Nephron (organoid): ENCODE results near the gene CASKIN1.

Experiments
- H3K27ac Mint-ChIP-seq, 3 experiments: 2 replicates each; pipeline ENCODE4 v1.8.0; 2020; ENCODE audit warnings: mixed read lengths in 3 of 3, mild to moderate bottlenecking in 2 of 3, moderate library complexity in 1 of 3
- H3K27me3 Mint-ChIP-seq: 2 replicates; pipeline ENCODE4 v1.8.0; 2021; ENCODE audit warnings: low read depth, mild to moderate bottlenecking, moderate library complexity, mixed read lengths
- H3K36me3 Mint-ChIP-seq: 2 replicates; pipeline ENCODE4 v1.8.0; 2020; ENCODE audit warnings: low read depth, mixed read lengths
- H3K4me1 Mint-ChIP-seq: 2 replicates; pipeline ENCODE4 v1.8.0; 2020; ENCODE audit warnings: mixed read lengths
- H3K4me3 Mint-ChIP-seq, 3 experiments: 2 replicates each; pipeline ENCODE4 v1.8.0; 2020; ENCODE audit warnings: mild to moderate bottlenecking in 3 of 3, mixed read lengths in 3 of 3, moderate library complexity in 2 of 3
- H3K9me3 Mint-ChIP-seq: 2 replicates; pipeline ENCODE4 v1.8.0; 2020; ENCODE audit warnings: mixed read lengths
- CTCF ChIP-seq, 3 experiments: fragments of 200-600 bp; sonication (generic); IDR thresholded peaks; one replicate each; pipeline ENCODE4 v1.5.0; 2021; ENCODE audit warnings: antibody characterized with exemption in 3 of 3; ENCODE audit not compliant: unreplicated experiment in 3 of 3

CASKIN1 gene

GRCh38 chr16:2174396-2175131 is 21.8 kb downstream of the CASKIN1 start:
- Mint-ChIP-seq H3K9me3 (no peaks in the 10 kb centered on the region), H3K36me3 (peaks cover 12% of the 10 kb centered on the region), H3K4me3 (no peak overlapping the region), H3K4me1 (no peaks in the 10 kb centered on the region), H3K27ac (no peak overlapping the region), H3K27me3 (no peaks in the 10 kb centered on the region)
- TF ChIP-seq CTCF (IDR thresholded peaks at IDR 0.05; ENCODE audit: unreplicated experiment in 3 of 3) = no peak

GRCh38 chr16:2173916-2174315 is 22.5 kb downstream of the CASKIN1 start:
- Mint-ChIP-seq H3K4me1 (no peaks in the 10 kb centered on the region), H3K27ac (no peak overlapping the region), H3K36me3 (peaks cover 12% of the 10 kb centered on the region), H3K9me3 (no peaks in the 10 kb centered on the region), H3K4me3 (no peak overlapping the region), H3K27me3 (no peaks in the 10 kb centered on the region)
- no peak for TF ChIP-seq CTCF (IDR thresholded peaks at IDR 0.05; ENCODE audit: unreplicated experiment in 3 of 3)

GRCh38 chr16:2173366-2173765 is 23.0 kb downstream of the CASKIN1 start:
- no peaks in the 10 kb centered on the region for H3K4me1 Mint-ChIP-seq
- no peak for TF ChIP-seq CTCF (IDR thresholded peaks at IDR 0.05; ENCODE audit: unreplicated experiment in 3 of 3)
- no peak overlapping the region for H3K4me3 Mint-ChIP-seq
- no peaks in the 10 kb centered on the region for H3K9me3 Mint-ChIP-seq
- H3K27ac Mint-ChIP-seq = no peak overlapping the region
- H3K36me3 Mint-ChIP-seq = peaks cover 12% of the 10 kb centered on the region
- no peaks in the 10 kb centered on the region for H3K27me3 Mint-ChIP-seq

GRCh38 chr16:2172688-2173335 is 23.6 kb downstream of the CASKIN1 start:
- no peak for TF ChIP-seq CTCF (IDR thresholded peaks at IDR 0.05; ENCODE audit: unreplicated experiment in 3 of 3)
- no peak overlapping the region for H3K4me3 Mint-ChIP-seq
- peaks cover 12% of the 10 kb centered on the region for H3K36me3 Mint-ChIP-seq
- H3K27me3 Mint-ChIP-seq = no peaks in the 10 kb centered on the region
- H3K9me3 Mint-ChIP-seq = no peaks in the 10 kb centered on the region
- no peaks in the 10 kb centered on the region for H3K4me1 Mint-ChIP-seq
- H3K27ac Mint-ChIP-seq = no peak overlapping the region

- Mint-ChIP-seq H3K36me3 (peaks cover 12% of the 10 kb centered on the region), H3K9me3 (no peaks in the 10 kb centered on the region), H3K27ac (no peak overlapping the region), H3K27me3 (no peaks in the 10 kb centered on the region), H3K4me1 (no peaks in the 10 kb centered on the region), H3K4me3 (no peak overlapping the region)
- no peak for TF ChIP-seq CTCF (IDR thresholded peaks at IDR 0.05; ENCODE audit: unreplicated experiment in 3 of 3)
Observed at GRCh38 chr16:2171601-2172178, 24.7 kb downstream of the CASKIN1 start.
